CD14-positive monocyte (primary cell): ENCODE measurements around the gene SNAPC4. TPM values are rescaled to one million over a fixed set of nuclear protein-coding genes. Genes with fewer than 3 reads are reported as not detected.
A peak's percentile ranks its signal among the peaks of the same experiment; 100 is the strongest.

Experiments
- DNase-seq, 3 donors: peaks; one replicate each; pipeline ENCODE4 v3.0.0-alpha.2; 2011 to 2022
- H2AFZ ChIP-seq: 2 replicates; pipeline ENCODE4 v1.6.0; 2012; ENCODE audit warnings: mild to moderate bottlenecking, low read depth, low read length, inconsistent platforms; ENCODE audit not compliant: insufficient read depth, poor library complexity, severe bottlenecking
- H3K27ac ChIP-seq, 2 donors: 1 replicate in 1 of 2; 2 replicates in 1 of 2; pipeline ENCODE4 v1.5.1; 2012 to 2013; ENCODE audit warnings: low read length in 2 of 2, control low read depth in 1 of 2, inconsistent platforms in 1 of 2, low read depth in 1 of 2, mild to moderate bottlenecking in 1 of 2
- H3K27me3 ChIP-seq, 2 donors: one replicate each; pipeline versions ENCODE4 v1.6.0 to v1.6.1; 2011 to 2013; ENCODE audit warnings: low read length in 2 of 2; ENCODE audit not compliant: control insufficient read depth in 2 of 2, insufficient read depth in 2 of 2
- H3K36me3 ChIP-seq, 2 donors: replicated peaks in 1 of 2; 1 replicate in 1 of 2; 2 replicates in 1 of 2; pipeline versions ENCODE4 v1.5.1 to v1.6.1; 2012 to 2013; ENCODE audit warnings: low read length in 2 of 2, control low read depth in 1 of 2, inconsistent platforms in 1 of 2, mild to moderate bottlenecking in 1 of 2; ENCODE audit not compliant: insufficient read depth in 2 of 2, control insufficient read depth in 1 of 2
- H3K4me1 ChIP-seq, 2 donors: 1 replicate in 1 of 2; 2 replicates in 1 of 2; pipeline versions ENCODE4 v1.5.1 to v1.6.1; 2012 to 2013; ENCODE audit warnings: low read length in 2 of 2, control low read depth in 1 of 2, inconsistent platforms in 1 of 2, mild to moderate bottlenecking in 1 of 2, moderate library complexity in 1 of 2; ENCODE audit not compliant: insufficient read depth in 2 of 2, control insufficient read depth in 1 of 2
- H3K4me2 ChIP-seq: replicated peaks from 2 replicates; pipeline ENCODE3; 2012; ENCODE audit warnings: low read length, moderate library complexity, mild to moderate bottlenecking; ENCODE audit not compliant: poor library complexity, severe bottlenecking; ENCODE audit errors: extremely low read depth
- H3K4me3 ChIP-seq, 3 experiments: fragments of 200-600 bp in 1 of 3; sonication (generic) in 1 of 3; replicated peaks in 1 of 3; 1 replicate in 2 of 3; 2 replicates in 1 of 3; pipeline ENCODE4 v1.5.1; 2011 to 2013; ENCODE audit warnings: low read length in 3 of 3, mild to moderate bottlenecking in 3 of 3, control low read depth in 2 of 3, low read depth in 2 of 3, inconsistent platforms in 1 of 3, moderate library complexity in 1 of 3
- H3K79me2 ChIP-seq: 2 replicates; pipeline ENCODE4 v1.6.0; 2012; ENCODE audit warnings: mild to moderate bottlenecking, control low read depth, inconsistent platforms, low read length, moderate library complexity; ENCODE audit not compliant: insufficient read depth
- H3K9ac ChIP-seq: 2 replicates; pipeline ENCODE4 v1.6.0; 2017; ENCODE audit warnings: low read length, mild to moderate bottlenecking; ENCODE audit not compliant: insufficient read depth, poor library complexity, severe bottlenecking
- H3K9me3 ChIP-seq, 2 donors: replicated peaks in 1 of 2; 1 replicate in 1 of 2; 2 replicates in 1 of 2; pipeline versions ENCODE4 v1.5.1 to v1.6.1; 2012 to 2013; ENCODE audit warnings: low read length in 2 of 2, control low read depth in 1 of 2; ENCODE audit not compliant: control insufficient read depth in 1 of 2, insufficient read depth in 1 of 2
- H4K20me1 ChIP-seq: 2 replicates; pipeline ENCODE4 v1.6.0; 2012; ENCODE audit warnings: mild to moderate bottlenecking, low read length, control low read depth, moderate library complexity; ENCODE audit not compliant: insufficient read depth
- H3K27ac Mint-ChIP-seq, 7 donors: one replicate each; pipeline ENCODE4 v1.8.0; 2020; ENCODE audit warnings: mild to moderate bottlenecking in 7 of 7, mixed read lengths in 7 of 7, moderate library complexity in 6 of 7, inconsistent platforms in 2 of 7
- H3K27me3 Mint-ChIP-seq, 3 donors: one replicate each; pipeline ENCODE4 v1.8.0; 2021 to 2022; ENCODE audit warnings: low read depth in 3 of 3, mild to moderate bottlenecking in 3 of 3, mixed read lengths in 3 of 3, moderate library complexity in 3 of 3, inconsistent platforms in 1 of 3
- H3K36me3 Mint-ChIP-seq, 2 donors: one replicate each; pipeline ENCODE4 v1.8.0; 2020; ENCODE audit warnings: mixed read lengths in 2 of 2, inconsistent platforms in 1 of 2, mild to moderate bottlenecking in 1 of 2
- H3K4me1 Mint-ChIP-seq: one replicate; pipeline ENCODE4 v1.8.0; 2020; ENCODE audit warnings: mild to moderate bottlenecking, mixed read lengths
- H3K4me3 Mint-ChIP-seq, 2 donors: one replicate each; pipeline ENCODE4 v1.8.0; 2020; ENCODE audit warnings: mild to moderate bottlenecking in 2 of 2, mixed read lengths in 2 of 2, moderate library complexity in 1 of 2
- H3K9me3 Mint-ChIP-seq, 7 donors: one replicate each; pipeline ENCODE4 v1.8.0; 2020 to 2022; ENCODE audit warnings: mixed read lengths in 7 of 7, mild to moderate bottlenecking in 6 of 7, moderate library complexity in 6 of 7, inconsistent platforms in 2 of 7
- CTCF ChIP-seq: fragments of 200-600 bp; IDR thresholded peaks from one replicate; pipeline ENCODE4 v1.8.0; 2022; ENCODE audit warnings: antibody characterized with exemption, mild to moderate bottlenecking
- WGBS: methylation state at CpG from one replicate; pipeline ENCODE4 v1.1.5; 2013; ENCODE audit warnings: missing lambda C conversion rate; ENCODE audit not compliant: insufficient coverage; 5-methylcytosine and 5-hydroxymethylcytosine counted together
- intact Hi-C, 2 donors: fragments of 100-400 bp; cut with micrococcal nuclease; formaldehyde crosslinking; loops; one replicate each; pipeline versions ENCODE4 v1.15.0 to v1.15.1; 2023
- polyA plus RNA-seq, 3 donors: library from polyadenylated mRNA; depleted of rRNA in 1 of 3; unstranded in 2 of 3; stranded (reverse) in 1 of 3; fragments of 300-500 nt in 2 of 3; fragments of >200 nt in 1 of 3; fragmentation: Illumina TruSeq in 2 of 3; gene quantifications; 1 replicate in 2 of 3; 2 replicates in 1 of 3; pipeline ENCODE4 v1.2.3, GENCODE V29; 2012 to 2021

SNAPC4 gene
- polyA plus RNA-seq, 3 donors: 0.59 to 6.7 (median 1.2) TPM

GRCh38 chr9:136448655-136449054 is 48.7 kb upstream of the SNAPC4 start:
- Mint-ChIP-seq H3K9me3 (peaks cover 0 to 2% (median 0%) of the 10 kb centered on the region in 7 donors), H3K36me3 (peaks cover 85 to 100% of the 10 kb centered on the region in 2 donors), H3K27me3 (no peaks in the 10 kb centered on the region), H3K4me1 (no peaks in the 10 kb centered on the region), H3K4me3 (no peak overlapping the region), H3K27ac (no peak overlapping the region)
- Histone ChIP-seq H3K4me3 (no peak overlapping the region), H3K79me2 (no peaks in the 10 kb centered on the region), H4K20me1 (peaks cover 46% of the 10 kb centered on the region), H3K9me3 (no peaks in the 10 kb centered on the region), H3K4me2 (no peak overlapping the region), H3K27ac (no peak overlapping the region), H3K27me3 (no peaks in the 10 kb centered on the region), H3K9ac (no peak overlapping the region), H3K36me3 (peaks cover 86 to 93% of the 10 kb centered on the region in 2 donors), H2AFZ (no peak overlapping the region), H3K4me1 (no peaks in the 10 kb centered on the region)
- TF ChIP-seq CTCF: no peak
- no peak for DNase-seq
- WGBS: 93% methylated on average over 3 of the region's 3 CpGs
- intact Hi-C loops: no loop called here

- H3K27me3 Mint-ChIP-seq: no peaks in the 10 kb centered on the region
- no peak overlapping the region for H3K4me3 Mint-ChIP-seq
- Histone ChIP-seq H3K36me3 (peaks cover 93 to 98% of the 10 kb centered on the region in 2 donors), H4K20me1 (peaks cover 42% of the 10 kb centered on the region), H3K9ac (no peak overlapping the region), H3K27me3 (no peaks in the 10 kb centered on the region), H2AFZ (no peak overlapping the region), H3K9me3 (no peaks in the 10 kb centered on the region), H3K79me2 (no peaks in the 10 kb centered on the region), H3K27ac (no peak overlapping the region), H3K4me2 (no peak overlapping the region), H3K4me3 (no peak overlapping the region), H3K4me1 (no peaks in the 10 kb centered on the region)
- TF ChIP-seq CTCF: no peak
- WGBS: over 99% methylated on average over 19 of the region's 27 CpGs
- no peaks in the 10 kb centered on the region for H3K4me1 Mint-ChIP-seq
- no peak for DNase-seq
- peaks cover 0 to 2% (median 0%) of the 10 kb centered on the region in 7 donors for H3K9me3 Mint-ChIP-seq
- intact Hi-C loops: no loop called here
- H3K36me3 Mint-ChIP-seq: peaks cover 86 to 100% of the 10 kb centered on the region in 2 donors
- H3K27ac Mint-ChIP-seq: peak overlapping the region in 1 of 7 donors; percentile 25
Measured at GRCh38 chr9:136447173-136447778, 47.3 kb upstream of the SNAPC4 start.
